ENCODE measurements around the gene TIMELESS.
A peak's percentile ranks its signal among the peaks of the same experiment; 100 is the strongest.
"Not testable (repeated sequence)": the region's sequence is repeated elsewhere in the genome, so short reads cannot be mapped to it uniquely, and the experiment has no call there.

The TIMELESS gene

DNA sequence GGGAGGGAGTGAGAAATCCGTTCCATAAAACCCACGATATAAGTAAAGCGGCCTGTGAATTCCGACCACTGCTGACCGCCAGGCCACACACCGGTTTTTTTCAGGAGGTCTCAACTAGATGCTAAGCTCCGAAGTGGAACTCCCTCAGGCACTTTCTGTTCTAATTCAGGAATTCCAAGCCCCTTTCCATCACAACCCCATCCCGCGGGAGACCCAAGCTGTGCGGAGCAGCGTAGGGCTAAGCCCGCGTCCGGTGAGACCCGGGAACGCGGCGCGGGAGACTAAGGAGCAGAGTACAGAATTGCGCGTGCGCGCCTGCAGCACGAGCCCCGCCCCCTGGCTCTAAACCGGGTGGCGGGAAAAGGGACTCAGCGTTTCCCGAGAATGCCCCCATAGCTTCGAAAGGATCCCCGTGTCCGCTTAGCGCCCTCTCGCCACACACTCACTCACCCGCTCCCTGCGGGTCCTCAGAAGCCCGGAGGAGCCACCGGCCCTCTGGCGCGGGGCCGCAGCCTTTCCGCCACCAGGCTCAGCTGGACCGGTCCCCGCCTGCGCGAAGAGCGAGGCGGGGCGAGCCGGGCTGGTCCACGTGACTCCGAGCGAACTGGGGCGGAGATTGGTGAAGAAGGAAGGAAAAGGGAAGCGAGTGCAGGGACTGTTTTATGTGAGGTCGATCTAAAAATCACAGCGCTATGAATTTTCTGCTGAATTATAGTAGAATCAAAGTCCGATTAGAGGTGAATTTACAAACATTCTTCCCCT, at the start of gene TIMELESS:
TSS of gene TIMELESS (minus strand) at position 567 of the 762 bp plus-strand sequence. CDS start 15,256 bp downstream, outside the sequence.
- peak; percentile 84 for DNase-seq (ENCODE audit: low spot score)

DNA sequence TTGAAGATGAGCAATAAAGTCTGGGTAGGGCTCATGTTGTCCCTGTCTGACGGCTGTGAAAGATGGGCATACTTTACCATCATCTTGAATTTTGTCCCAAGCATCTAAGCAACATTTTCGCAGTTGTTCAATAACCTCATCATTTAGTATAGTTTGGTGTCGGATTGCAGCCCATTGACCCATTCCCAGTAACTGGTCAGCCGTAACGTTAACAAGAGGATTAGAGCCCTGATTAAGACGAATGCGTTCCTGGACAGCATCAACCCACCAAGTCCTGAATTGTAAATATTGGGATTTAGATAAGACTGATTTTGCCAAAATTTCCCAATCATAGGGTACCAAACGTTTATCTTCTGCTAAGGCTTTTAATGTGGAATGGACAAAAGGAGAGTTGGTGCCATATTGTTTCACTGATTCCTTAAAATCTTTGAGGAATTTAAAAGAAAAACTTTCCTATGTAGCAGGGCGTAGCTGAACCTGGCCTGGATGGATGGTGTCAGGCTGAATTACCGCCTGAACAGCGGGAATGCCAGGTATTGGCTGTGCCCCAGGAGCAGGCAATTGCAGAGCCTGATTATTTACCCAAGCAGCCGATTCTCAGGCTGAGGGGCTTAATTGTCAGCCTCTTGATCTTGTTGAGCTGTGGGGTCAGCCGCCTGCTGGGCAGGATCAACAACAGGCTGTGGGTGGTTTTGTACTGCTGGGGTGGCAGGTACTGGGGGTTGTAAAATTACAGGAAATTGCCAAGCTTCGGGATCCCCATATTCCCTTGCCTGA, 49.1 kb upstream of the TIMELESS start:
- not testable (repeated sequence) for DNase-seq (ENCODE audit: low spot score)

DNA sequence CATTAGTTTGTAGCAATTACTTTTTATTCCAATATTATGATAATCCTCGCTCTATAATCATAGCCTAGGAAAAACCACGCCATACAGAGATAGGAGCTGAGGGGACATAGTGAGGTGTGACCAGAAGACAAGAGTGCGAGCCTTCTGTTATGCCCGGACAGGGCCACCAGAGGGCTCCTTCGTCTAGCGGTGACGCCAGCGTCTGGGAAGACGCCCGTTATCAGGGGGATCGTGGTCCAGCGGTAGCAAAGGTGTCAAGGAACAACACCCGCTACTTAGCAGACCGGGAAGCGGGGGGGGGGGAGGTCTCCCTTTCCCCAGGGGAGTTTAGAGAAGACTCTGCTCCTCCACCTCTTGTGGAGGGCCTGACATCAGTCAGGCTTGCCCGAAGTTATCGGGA, 47.5 kb upstream of the TIMELESS start:
- DNase-seq (ENCODE audit: low spot score), result peak; percentile 60

GRCh38 chr12:56494481-56494880, 45.3 kb upstream of the TIMELESS start:
- DNase-seq (ENCODE audit: low spot score), result not testable (repeated sequence)

DNA sequence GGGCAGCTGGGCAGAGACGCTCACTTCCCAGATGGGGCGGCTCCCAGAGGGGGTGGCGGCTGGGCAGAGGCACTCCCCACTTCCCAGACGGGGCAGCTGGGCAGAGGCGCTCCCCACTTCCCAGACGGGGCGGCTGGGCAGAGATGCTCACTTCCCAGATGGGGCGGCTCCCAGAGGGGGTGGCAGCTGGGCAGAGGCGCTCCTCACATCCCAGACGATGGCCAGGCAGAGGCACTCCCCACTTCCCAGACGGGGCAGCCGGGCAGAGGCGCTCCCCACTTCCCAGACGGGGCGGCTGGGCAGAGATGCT, 44.8 kb upstream of the TIMELESS start:
- not testable (repeated sequence) for DNase-seq (ENCODE audit: low spot score)

DNA sequence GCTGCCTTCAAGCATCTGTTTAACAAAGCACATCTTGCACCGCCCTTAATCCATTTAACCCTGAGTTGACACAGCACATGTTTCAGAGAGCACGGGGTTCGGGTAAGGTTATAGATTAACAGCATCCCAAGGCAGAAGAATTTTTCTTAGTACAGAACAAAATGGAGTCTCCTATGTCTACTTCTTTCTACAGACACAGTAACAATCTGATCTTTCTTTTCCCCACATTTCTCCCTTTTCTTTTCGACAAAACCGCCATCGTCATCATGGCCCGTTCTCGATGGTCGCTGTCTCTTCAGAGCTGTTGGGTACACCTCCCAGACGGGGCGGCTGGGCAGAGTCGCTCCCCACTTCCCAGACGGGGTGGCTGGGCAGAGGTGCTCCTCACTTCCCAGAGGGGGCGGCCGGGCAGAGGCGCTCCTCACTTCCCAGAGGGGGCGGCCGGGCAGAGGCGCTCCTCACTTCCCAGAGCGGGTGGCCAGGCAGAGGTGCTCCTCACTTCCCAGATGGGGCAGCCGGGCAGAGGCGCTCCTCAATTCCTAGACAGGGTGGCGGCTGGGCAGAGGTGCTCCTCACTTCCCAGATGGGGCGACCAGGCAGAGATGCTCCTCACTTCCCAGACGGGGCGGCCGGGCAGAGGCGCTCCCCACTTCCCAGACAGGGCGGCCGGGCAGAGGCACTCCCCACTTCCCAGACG, 44.3 kb upstream of the TIMELESS start:
- DNase-seq (ENCODE audit: low spot score), result not testable (repeated sequence)

- no peak for DNase-seq (ENCODE audit: low spot score)
Observed at GRCh38 chr12:56490360-56490759, 41.1 kb upstream of the TIMELESS start.

DNA sequence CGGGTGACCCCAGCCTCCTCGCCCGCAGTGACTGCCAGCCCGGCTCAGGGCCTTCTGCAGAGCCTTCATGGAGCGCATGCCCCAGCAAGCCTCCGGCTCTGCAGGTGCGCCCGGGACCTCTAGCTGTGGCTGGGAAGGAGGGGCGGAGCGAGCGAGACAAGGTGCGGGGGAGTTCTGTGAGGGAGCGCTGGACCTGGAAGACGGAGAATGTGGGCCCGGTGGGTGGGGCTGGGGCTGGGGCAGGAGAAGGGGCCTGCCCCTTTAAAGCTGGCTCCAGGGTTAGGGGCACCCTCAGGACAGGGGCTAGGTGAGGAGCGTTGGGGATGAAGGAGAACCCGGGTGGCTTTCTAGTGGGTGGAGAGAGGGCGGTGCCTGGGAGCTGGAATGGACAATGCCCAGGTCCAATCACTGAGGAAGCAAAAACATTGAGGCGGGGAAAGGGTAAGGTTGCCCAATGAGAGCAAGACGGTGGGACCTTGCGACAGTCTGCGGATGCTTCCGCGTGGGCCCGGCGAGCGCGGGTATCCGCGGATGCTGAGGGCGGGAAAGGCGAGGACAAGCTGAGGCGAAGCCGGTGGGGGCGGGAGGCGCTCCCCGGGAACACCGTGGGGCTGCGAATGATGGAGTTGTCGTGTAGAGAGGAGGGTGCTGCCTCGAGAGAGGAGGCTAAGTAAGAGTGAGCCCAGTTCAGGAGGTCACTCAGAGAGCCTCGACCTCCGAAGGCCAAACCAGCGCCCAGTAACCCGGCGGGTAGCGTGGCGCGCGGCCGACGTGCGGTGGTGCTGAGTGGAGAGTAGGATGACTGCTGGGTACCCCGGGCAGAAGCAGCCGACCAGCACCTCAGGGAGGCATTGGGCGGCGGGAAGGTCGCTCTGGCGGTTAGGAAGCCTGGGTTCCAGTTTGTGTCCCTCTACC, 39.1 kb upstream of the TIMELESS start, which contains the start of gene GLS2:
TSS of gene GLS2 (minus strand) at position 121 of the 915 bp plus-strand sequence. CDS start at position 78, 43 bp downstream.
- DNase-seq (ENCODE audit: low spot score), result peak; percentile 84

GRCh38 chr12:56487448-56488040, 38.3 kb upstream of the TIMELESS start:
- DNase-seq (ENCODE audit: low spot score), result no peak

GRCh38 chr12:56486694-56487093, 37.5 kb upstream of the TIMELESS start:
- no peak for DNase-seq (ENCODE audit: low spot score)

DNA sequence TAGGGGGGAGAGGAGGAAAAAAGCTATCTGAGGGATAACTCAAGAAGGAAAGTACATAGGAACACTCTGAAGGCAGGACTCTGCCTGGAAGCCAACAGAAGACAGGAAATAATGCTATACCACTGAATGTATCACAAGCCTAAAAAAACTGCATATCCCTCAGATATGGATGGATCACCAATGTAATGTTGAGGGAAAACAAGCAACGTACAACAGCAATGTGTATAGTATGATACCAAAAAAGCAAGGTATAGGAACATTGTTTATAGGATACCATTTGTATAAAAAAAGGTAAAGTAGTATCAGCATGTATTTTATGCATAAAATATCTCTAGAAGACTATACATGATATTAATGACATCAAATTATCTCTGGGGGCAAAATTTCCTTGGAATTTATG, 35.3 kb upstream of the TIMELESS start:
- DNase-seq (ENCODE audit: low spot score), result no peak

DNA sequence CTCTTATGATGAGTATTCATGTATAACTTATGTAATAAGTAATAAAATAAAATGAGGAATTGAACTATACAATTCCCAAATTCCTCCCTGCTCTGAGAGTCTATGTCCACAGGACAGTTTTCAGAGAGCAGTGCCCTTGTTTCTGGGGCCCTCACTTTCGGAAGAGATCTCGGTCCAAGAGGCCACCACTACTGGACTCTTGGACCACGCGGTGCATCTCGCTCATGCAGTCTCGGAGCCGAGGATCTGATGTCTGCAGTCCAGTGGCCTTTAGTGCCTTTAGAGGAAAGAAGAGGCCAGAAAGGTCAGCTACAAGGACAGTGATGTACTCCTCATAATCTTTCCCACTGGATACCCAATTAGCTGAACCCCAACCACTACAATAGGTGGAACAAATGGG, 30.4 kb upstream of the TIMELESS start:
- no peak for DNase-seq (ENCODE audit: low spot score)

- DNase-seq (ENCODE audit: low spot score), result no peak
Observed at GRCh38 chr12:56477521-56478225, 28.4 kb upstream of the TIMELESS start.

- DNase-seq (ENCODE audit: low spot score), result no peak
Observed at GRCh38 chr12:56476972-56477432, 27.8 kb upstream of the TIMELESS start.

- no peak for DNase-seq (ENCODE audit: low spot score)
Observed at GRCh38 chr12:56476143-56476542, 26.9 kb upstream of the TIMELESS start.

GRCh38 chr12:56474389-56474788, 25.2 kb upstream of the TIMELESS start:
- DNase-seq (ENCODE audit: low spot score), result no peak

- DNase-seq (ENCODE audit: low spot score), result no peak
Observed at GRCh38 chr12:56469007-56469930, 20.0 kb upstream of the TIMELESS start.

DNA sequence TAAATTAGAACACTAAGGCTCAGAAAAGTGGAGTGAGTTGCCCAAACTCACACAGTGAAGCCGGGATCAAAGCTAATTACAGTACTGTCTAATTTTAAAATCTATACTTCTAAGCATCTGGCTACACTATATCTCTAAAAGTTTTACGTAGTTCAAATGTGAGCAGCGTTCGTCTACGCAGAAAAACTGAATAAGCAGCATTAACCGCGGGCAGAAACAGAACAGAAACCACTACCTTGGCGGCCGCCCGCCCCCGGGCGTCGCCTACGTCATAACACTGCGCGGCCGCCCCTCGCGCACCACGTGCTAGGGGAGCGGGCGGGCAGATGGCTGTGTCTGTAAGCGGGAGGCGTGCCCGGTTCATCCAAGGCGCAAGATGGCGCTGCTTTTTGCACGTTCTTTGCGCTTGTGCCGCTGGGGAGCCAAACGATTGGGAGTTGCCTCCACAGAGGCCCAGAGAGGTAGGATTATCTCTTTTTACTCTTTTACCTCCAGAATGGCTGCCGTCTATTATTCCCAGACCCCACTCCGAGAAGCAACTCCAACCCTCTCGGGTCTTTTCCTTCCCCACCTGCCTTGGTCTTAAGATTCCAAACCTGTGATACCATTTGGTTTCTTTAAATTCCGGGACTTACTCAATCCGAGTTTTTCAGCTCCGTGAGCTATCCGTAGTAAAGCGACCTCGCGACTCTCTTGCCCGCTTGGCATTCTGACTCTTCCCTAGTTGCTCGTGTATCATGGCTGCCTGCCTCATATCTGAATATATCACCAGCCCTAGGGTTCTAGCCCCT, 19.2 kb upstream of the TIMELESS start, which contains the start of gene SPRYD4:
TSS of gene SPRYD4 (plus strand) at position 363 of the 791 bp plus-strand sequence. CDS start at position 377, 14 bp downstream.
- peak; percentile 94 for DNase-seq (ENCODE audit: low spot score)

Data from CD4-positive, alpha-beta T cell treated with Interleukin-2 at 100 ng/mL for 4 hours (primary cell).